DND-41 (cell line): ENCODE results near the gene GRIA4.

Experiments used
- ATAC-seq: fragments of 200-7000 bp; cut with Tn5 transposase; 3 replicates; pipeline ENCODE4 v1.9.1; 2021; ENCODE audit warnings: low read depth; ENCODE audit not compliant: insufficient read depth
- DNase-seq: peaks from one replicate; pipeline ENCODE4 v3.0.0-alpha.2; 2020
- H2AFZ ChIP-seq: 2 replicates; pipeline ENCODE4 v1.6.0; 2012; ENCODE audit warnings: low read depth, low read length
- H3K27ac ChIP-seq: 2 replicates; pipeline ENCODE4 v1.5.1; 2012; ENCODE audit warnings: low read length, inconsistent platforms
- H3K27me3 ChIP-seq: fragments of 200-600 bp; sonication (generic); 2 replicates; pipeline ENCODE4 v1.6.0; 2012; ENCODE audit warnings: low read length, mild to moderate bottlenecking, inconsistent platforms; ENCODE audit not compliant: insufficient read depth, poor library complexity
- H3K36me3 ChIP-seq: 2 replicates; pipeline ENCODE4 v1.5.1; 2012; ENCODE audit warnings: low read length, inconsistent platforms; ENCODE audit not compliant: insufficient read depth
- H3K4me1 ChIP-seq: 2 replicates; pipeline ENCODE4 v1.5.1; 2012; ENCODE audit warnings: mild to moderate bottlenecking, low read length; ENCODE audit not compliant: insufficient read depth
- H3K4me2 ChIP-seq: 2 replicates; pipeline ENCODE4 v1.6.0; 2012; ENCODE audit warnings: mild to moderate bottlenecking, moderate library complexity, low read length, inconsistent platforms; ENCODE audit not compliant: insufficient read depth
- H3K4me3 ChIP-seq, 2 experiments: fragments of 200-600 bp in 1 of 2; shearing (Covaris generic) in 1 of 2; 2 replicates each; pipeline ENCODE4 v1.5.1; 2012 to 2016; ENCODE audit warnings: inconsistent platforms in 2 of 2, low read length in 2 of 2, mild to moderate bottlenecking in 2 of 2, low read depth in 1 of 2, moderate library complexity in 1 of 2
- H3K79me2 ChIP-seq: 2 replicates; pipeline ENCODE4 v1.6.0; 2012; ENCODE audit warnings: low read length, inconsistent platforms; ENCODE audit not compliant: insufficient read depth
- H3K9ac ChIP-seq: 2 replicates; pipeline ENCODE4 v1.6.0; 2012; ENCODE audit warnings: low read depth, mild to moderate bottlenecking, inconsistent platforms, low read length, moderate library complexity
- H3K9me3 ChIP-seq: 2 replicates; pipeline ENCODE4 v1.5.1; 2012; ENCODE audit warnings: low read length, moderate library complexity, mild to moderate bottlenecking, inconsistent platforms; ENCODE audit not compliant: insufficient read depth, severe bottlenecking
- H4K20me1 ChIP-seq: 2 replicates; pipeline ENCODE4 v1.6.0; 2012; ENCODE audit warnings: low read length; ENCODE audit not compliant: insufficient read depth
- CTCF ChIP-seq: IDR thresholded peaks from 2 replicates; pipeline ENCODE4 v1.5.1; 2012; ENCODE audit warnings: borderline replicate concordance, low read length, moderate library complexity, mild to moderate bottlenecking; ENCODE audit not compliant: poor library complexity, severe bottlenecking; ENCODE audit errors: extremely low read depth
- EZH2 ChIP-seq: IDR thresholded peaks from 3 replicates; pipeline ENCODE4 v1.6.1; 2012; ENCODE audit warnings: borderline replicate concordance, low read depth, mild to moderate bottlenecking, moderate library complexity, low read length, inconsistent platforms; ENCODE audit not compliant: severe bottlenecking

Gene GRIA4

DNA sequence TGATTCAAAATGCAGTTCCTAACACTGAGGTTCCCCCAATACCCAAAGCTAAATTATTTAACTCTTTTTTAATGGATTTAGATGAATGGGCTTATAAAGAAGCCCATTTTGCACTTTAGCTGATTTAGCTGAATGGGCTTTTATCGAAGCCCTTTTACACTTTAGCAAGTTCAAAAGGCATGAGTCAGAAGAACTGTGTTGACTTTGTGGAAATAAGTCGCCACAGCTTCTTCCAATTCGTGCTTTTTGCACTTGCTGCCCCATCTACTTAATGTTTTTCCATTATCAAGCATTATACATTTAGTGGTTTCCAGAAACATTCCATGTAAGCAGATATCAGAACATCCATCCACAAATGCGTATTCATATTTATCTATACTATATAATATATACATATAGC, 20.5 kb upstream of the GRIA4 start:
- Histone ChIP-seq H3K4me2 (no peak overlapping the region), H2AFZ (no peak overlapping the region), H3K27me3 (no peaks in the 10 kb centered on the region), H3K4me3 (no peak overlapping the region), H3K9me3 (no peaks in the 10 kb centered on the region), H3K4me1 (no peaks in the 10 kb centered on the region), H3K27ac (no peak overlapping the region), H4K20me1 (no peaks in the 10 kb centered on the region), H3K36me3 (no peaks in the 10 kb centered on the region), H3K79me2 (no peaks in the 10 kb centered on the region), H3K9ac (no peak overlapping the region)
- TF ChIP-seq CTCF (no peak), EZH2 (no peak)
- DNase-seq (no peak), ATAC-seq (no peak)

DNA sequence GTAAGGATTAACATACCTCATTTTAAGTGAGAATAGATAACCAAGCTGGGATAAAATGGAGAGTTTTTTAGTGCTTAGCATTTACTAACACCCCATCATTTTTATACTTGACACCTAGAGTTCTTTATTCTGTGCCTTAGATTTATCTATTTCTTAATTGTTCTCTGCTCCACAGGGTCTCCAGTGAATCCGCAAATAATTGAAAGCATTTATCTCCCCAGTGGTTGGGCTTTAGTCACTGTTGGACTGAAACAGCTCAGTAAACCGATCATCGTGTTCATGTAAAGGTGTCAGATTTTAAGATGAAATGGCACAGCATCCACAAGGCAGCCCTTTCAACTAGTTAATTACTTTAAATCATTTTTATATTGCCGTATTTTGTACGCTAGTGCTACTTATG, 17.8 kb upstream of the GRIA4 start:
- no peak for TF ChIP-seq CTCF
- Histone ChIP-seq H3K4me2 (no peak overlapping the region), H3K79me2 (no peaks in the 10 kb centered on the region), H3K4me3 (no peak overlapping the region), H3K9me3 (no peaks in the 10 kb centered on the region), H2AFZ (no peak overlapping the region), H3K4me1 (no peaks in the 10 kb centered on the region), H4K20me1 (no peaks in the 10 kb centered on the region), H3K9ac (no peak overlapping the region), H3K27ac (no peak overlapping the region), H3K27me3 (no peaks in the 10 kb centered on the region), H3K36me3 (no peaks in the 10 kb centered on the region)
- ATAC-seq (no peak), DNase-seq (no peak)

DNA sequence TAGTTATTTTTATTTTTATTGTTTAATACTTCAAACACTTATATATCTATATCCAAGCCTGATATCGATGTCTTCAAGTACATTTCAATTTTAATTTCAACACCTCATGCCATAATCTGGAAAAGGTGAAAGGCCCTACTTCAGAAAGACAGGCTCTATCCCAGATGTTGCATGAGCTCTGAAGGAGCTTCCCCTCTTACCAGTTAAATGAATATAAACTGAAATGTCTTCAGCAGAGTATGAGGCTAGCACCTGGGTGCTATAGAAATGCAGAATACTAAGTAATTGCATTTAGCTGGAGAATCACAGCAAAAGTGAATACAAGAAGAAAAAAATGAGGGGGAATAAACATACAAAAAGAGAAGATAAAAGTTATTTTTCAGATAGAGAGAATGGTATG, 11.5 kb upstream of the GRIA4 start:
- DNase-seq (no peak), ATAC-seq (no peak)
- no peak overlapping the region for H3K9ac ChIP-seq
- no peaks in the 10 kb centered on the region for H4K20me1 ChIP-seq
- H3K36me3 ChIP-seq: no peaks in the 10 kb centered on the region
- no peak overlapping the region for H3K4me3 ChIP-seq
- H3K9me3 ChIP-seq: no peaks in the 10 kb centered on the region
- H3K27me3 ChIP-seq: no peaks in the 10 kb centered on the region
- H3K27ac ChIP-seq: no peak overlapping the region
- no peak overlapping the region for H2AFZ ChIP-seq
- H3K4me2 ChIP-seq: no peak overlapping the region
- TF ChIP-seq EZH2 (no peak), CTCF (no peak)
- no peaks in the 10 kb centered on the region for H3K4me1 ChIP-seq
- H3K79me2 ChIP-seq: no peaks in the 10 kb centered on the region

GRCh38 chr11:105603156-105603555, 6.7 kb upstream of the GRIA4 start:
- Histone ChIP-seq H3K4me2 (no peak overlapping the region), H3K9me3 (no peaks in the 10 kb centered on the region), H3K27me3 (no peaks in the 10 kb centered on the region), H3K4me3 (no peak overlapping the region), H3K27ac (no peak overlapping the region), H3K4me1 (no peaks in the 10 kb centered on the region), H3K9ac (no peak overlapping the region), H4K20me1 (no peaks in the 10 kb centered on the region), H3K36me3 (no peaks in the 10 kb centered on the region), H3K79me2 (no peaks in the 10 kb centered on the region), H2AFZ (no peak overlapping the region)
- ATAC-seq (no peak), DNase-seq (no peak)
- TF ChIP-seq CTCF: no peak
- TF ChIP-seq EZH2: no peak
